ENCODE measurements around the gene SAP25.
"Not testable (repeated sequence)": the region's sequence is repeated elsewhere in the genome, so short reads cannot be mapped to it uniquely, and the experiment has no call there.

SAP25 gene

DNA sequence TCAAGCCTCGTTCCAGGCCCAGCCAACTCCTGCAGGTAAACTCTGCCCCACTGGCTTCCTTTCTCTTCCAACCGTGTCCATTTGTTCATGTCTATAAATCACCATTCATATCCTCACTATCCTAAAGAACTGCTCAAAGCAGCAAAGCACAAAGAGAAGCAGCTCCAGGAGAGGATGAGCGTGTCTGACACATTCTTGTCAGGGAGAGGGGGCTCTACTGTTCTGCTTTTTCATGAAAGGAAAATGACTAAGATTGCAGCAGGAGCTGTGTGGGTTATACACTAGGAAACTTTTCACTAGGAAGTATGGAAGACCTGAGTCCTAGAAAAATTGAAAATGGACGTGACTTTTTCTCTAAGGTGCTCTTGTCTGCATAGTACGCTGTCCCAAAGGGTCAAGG is 18.0 kb downstream of the SAP25 start:
- TF ChIP-seq, protein P1, sequence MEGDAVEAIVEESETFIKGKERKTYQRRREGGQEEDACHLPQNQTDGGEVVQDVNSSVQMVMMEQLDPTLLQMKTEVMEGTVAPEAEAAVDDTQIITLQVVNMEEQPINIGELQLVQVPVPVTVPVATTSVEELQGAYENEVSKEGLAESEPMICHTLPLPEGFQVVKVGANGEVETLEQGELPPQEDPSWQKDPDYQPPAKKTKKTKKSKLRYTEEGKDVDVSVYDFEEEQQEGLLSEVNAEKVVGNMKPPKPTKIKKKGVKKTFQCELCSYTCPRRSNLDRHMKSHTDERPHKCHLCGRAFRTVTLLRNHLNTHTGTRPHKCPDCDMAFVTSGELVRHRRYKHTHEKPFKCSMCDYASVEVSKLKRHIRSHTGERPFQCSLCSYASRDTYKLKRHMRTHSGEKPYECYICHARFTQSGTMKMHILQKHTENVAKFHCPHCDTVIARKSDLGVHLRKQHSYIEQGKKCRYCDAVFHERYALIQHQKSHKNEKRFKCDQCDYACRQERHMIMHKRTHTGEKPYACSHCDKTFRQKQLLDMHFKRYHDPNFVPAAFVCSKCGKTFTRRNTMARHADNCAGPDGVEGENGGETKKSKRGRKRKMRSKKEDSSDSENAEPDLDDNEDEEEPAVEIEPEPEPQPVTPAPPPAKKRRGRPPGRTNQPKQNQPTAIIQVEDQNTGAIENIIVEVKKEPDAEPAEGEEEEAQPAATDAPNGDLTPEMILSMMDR (IDR thresholded peaks at IDR 0.05; ENCODE audit: low read depth, low read length, missing control alignments): no peak
- H3K4me3 ChIP-seq (ENCODE audit: low read depth, low read length): no peak overlapping the region
- DNase-seq (ENCODE audit: low read depth): no peak

- no peak overlapping the region for H3K4me3 ChIP-seq (ENCODE audit: low read depth, low read length)
- no peak for DNase-seq (ENCODE audit: low read depth)
- TF ChIP-seq, protein P1 (IDR thresholded peaks at IDR 0.05; ENCODE audit: low read depth, low read length, missing control alignments): no peak
Measured at GRCh38 chr7:100553032-100553431, 20.7 kb downstream of the SAP25 start.

GRCh38 chr7:100552532-100552931 is 21.2 kb downstream of the SAP25 start:
- TF ChIP-seq, protein P1 (IDR thresholded peaks at IDR 0.05; ENCODE audit: low read depth, low read length, missing control alignments): no peak
- DNase-seq (ENCODE audit: low read depth): no peak
- no peak overlapping the region for H3K4me3 ChIP-seq (ENCODE audit: low read depth, low read length)

GRCh38 chr7:100548446-100548845 is 25.3 kb downstream of the SAP25 start:
- not testable (repeated sequence) for DNase-seq (ENCODE audit: low read depth); H3K4me3 ChIP-seq (ENCODE audit: low read depth, low read length)

DNA sequence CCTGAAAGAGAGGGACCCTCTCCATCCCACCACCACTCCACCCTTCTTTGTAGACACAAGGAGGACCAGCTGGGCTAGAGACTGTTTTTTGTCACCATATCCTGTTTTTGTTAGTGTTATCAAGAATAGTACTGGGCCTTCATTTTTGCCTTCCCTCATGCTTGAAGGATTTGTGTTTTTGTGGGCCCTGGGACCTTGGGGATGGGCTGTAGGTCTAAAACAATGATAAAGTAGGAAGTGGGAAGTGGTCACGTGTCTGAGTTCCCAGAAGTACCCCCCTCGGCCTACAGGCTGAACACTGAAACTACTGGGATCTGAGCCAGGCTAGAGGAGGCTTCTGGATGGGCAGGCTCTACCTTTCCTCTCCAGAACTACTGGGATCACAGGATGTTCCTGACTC is 25.8 kb downstream of the SAP25 start:
- TF ChIP-seq, protein P1 (IDR thresholded peaks at IDR 0.05; ENCODE audit: low read depth, low read length, missing control alignments): no peak
- H3K4me3 ChIP-seq (ENCODE audit: low read depth, low read length): no peak overlapping the region; the same call in 1 of the 2 replicates
- DNase-seq (ENCODE audit: low read depth): no peak

DNA sequence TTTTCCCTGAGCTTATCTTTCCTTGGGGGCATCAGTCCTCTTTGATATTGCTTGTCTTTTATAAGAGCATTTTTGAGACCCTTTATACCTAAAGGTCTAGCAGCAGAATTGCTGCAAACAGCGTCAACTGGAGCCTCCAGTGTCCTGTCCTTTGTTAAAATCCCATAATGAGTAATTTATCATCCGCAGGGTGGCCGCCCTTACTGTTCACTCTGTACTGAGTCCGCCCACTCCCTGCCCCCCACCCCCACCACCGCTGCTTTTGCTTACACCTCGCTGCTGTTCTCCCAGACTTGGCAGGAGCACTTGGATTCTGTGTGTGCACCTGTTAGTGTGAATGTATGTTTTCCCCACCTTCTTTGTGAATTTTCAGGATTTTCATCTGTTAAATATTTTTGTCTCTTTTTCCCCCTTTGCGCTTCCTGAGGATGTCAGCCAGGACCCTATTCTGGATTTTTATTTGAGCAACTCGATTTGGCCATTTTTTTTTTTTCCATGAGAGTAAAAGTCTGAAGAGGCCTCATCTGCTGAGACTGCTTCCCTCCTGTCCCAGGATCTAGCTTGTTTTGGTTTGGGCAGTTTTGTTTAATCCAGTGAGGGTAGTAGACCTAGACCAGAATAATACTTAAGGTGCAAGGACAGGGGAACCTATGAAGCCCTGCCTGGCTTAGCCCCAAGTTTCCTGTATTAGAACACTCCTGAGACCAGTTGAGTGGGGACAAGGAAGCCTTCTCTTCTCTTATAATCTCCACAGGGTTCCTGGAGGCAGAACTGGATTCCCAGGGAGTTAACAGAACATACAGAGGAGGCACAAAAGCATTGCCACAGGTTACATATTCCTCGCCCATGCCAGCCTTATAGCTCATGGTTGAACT is 26.5 kb downstream of the SAP25 start:
- no peak for DNase-seq (ENCODE audit: low read depth)
- peak overlapping the region; percentile 46 for H3K4me3 ChIP-seq (ENCODE audit: low read depth, low read length)
- TF ChIP-seq, protein P1 (IDR thresholded peaks at IDR 0.05; ENCODE audit: low read depth, low read length, missing control alignments): no peak

- peak; percentile 68 for DNase-seq (ENCODE audit: low read depth)
- H3K4me3 ChIP-seq (ENCODE audit: low read depth, low read length): peak overlapping the region; percentile 46
- TF ChIP-seq, protein P1 (IDR thresholded peaks at IDR 0.05; ENCODE audit: low read depth, low read length, missing control alignments): no peak
Measured at GRCh38 chr7:100546129-100546925, 27.4 kb downstream of the SAP25 start.

All from GM12864 (cell line).